Measurements from ENCODE around the gene RAI14. TPM values are rescaled to one million over a fixed set of nuclear protein-coding genes. Genes with fewer than 3 reads are reported as not detected.

RAI14 gene
- total RNA-seq, 3 donors from 2014 or later: 12.5 to 38.7 (median 22.4) TPM

DNA sequence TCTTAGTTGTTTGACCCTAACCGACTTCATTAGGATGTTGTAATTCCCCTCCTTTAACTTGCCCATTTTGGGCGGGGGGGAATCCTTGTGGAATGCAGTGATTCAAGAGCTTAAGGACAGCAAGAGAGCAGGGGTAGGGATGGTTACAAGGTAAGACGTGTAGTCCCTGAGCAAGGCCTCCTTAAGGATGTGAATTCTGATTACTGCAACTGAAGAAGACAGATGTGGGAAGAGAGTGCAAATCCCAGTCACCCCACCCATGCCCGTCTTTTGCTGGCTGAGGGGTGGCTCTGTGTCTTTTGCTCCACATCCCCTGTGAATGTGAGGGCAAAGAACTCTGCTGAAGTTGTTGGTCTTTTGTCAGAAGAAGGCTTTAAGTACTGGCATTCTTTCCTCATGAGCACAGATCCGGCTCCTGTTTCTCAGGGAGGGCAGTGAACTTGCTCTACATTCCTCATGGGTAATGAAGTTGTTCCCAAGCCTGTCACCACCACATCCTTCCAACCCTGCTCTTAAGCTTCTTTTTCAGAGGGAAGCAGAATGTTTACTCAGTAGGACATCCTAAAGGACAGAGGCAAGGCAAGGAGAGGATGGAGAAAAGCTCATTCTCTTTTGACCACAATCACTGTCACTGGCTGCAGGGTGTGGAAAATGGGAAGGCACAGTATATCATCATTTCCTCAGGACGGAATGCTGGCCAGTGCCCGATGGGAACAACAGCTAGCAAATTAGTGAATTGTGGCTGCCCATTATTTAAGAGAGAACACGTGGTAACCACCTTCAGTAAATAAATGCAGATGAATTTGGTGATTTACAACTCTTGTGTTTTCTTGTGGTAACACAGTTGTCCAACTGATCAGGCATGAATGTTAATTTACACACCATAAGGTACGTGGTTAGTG, 61.5 kb downstream of the RAI14 start:
- Histone ChIP-seq H3K9me3 (no peaks in the 10 kb centered on the region), H3K27ac (no peak overlapping the region), H3K27me3 (no peaks in the 10 kb centered on the region), H3K4me3 (no peak overlapping the region), H3K36me3 (no peaks in the 10 kb centered on the region), H3K4me1 (no peaks in the 10 kb centered on the region)
- intact Hi-C loops (cut with DNase I; ENCODE audit: low total_unique reads): no loop called here
- DNase-seq (ENCODE audit: low spot score in 2 of 2): no peak
- TF ChIP-seq POLR2A (IDR thresholded peaks at IDR 0.05): no peak
- TF ChIP-seq, protein P1, sequence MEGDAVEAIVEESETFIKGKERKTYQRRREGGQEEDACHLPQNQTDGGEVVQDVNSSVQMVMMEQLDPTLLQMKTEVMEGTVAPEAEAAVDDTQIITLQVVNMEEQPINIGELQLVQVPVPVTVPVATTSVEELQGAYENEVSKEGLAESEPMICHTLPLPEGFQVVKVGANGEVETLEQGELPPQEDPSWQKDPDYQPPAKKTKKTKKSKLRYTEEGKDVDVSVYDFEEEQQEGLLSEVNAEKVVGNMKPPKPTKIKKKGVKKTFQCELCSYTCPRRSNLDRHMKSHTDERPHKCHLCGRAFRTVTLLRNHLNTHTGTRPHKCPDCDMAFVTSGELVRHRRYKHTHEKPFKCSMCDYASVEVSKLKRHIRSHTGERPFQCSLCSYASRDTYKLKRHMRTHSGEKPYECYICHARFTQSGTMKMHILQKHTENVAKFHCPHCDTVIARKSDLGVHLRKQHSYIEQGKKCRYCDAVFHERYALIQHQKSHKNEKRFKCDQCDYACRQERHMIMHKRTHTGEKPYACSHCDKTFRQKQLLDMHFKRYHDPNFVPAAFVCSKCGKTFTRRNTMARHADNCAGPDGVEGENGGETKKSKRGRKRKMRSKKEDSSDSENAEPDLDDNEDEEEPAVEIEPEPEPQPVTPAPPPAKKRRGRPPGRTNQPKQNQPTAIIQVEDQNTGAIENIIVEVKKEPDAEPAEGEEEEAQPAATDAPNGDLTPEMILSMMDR (IDR thresholded peaks at IDR 0.05): no peak
- TF ChIP-seq POLR2AphosphoS5 (IDR thresholded peaks at IDR 0.05): no peak

DNA sequence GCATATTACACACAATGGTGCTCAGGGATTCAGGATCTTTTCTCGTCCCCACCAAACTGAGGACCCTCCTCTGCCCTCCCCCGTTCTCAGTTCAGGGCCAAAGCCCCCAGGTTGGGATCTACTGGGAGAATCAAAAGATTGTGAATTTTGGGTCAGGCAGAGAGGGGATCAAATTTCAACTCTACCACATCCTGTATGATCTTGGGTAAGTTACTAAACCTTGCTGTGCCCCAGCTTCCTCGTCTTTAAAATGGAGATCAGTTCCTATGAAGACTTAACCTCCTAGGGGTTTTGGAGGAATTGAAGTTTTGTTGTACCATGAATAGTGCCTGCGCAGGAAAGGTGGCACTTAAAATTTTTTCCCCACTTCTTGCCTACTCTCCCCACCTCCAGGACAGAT, 62.4 kb downstream of the RAI14 start:
- Histone ChIP-seq H3K9me3 (no peaks in the 10 kb centered on the region), H3K4me1 (no peaks in the 10 kb centered on the region), H3K36me3 (no peaks in the 10 kb centered on the region), H3K4me3 (no peak overlapping the region), H3K27ac (no peak overlapping the region), H3K27me3 (no peaks in the 10 kb centered on the region)
- DNase-seq (ENCODE audit: low spot score in 2 of 2): no peak
- intact Hi-C loops (cut with DNase I; ENCODE audit: low total_unique reads): no loop called here
- TF ChIP-seq POLR2A (IDR thresholded peaks at IDR 0.05) (no peak), POLR2AphosphoS5 (IDR thresholded peaks at IDR 0.05) (no peak)
- TF ChIP-seq, protein P1 (IDR thresholded peaks at IDR 0.05): no peak

DNA sequence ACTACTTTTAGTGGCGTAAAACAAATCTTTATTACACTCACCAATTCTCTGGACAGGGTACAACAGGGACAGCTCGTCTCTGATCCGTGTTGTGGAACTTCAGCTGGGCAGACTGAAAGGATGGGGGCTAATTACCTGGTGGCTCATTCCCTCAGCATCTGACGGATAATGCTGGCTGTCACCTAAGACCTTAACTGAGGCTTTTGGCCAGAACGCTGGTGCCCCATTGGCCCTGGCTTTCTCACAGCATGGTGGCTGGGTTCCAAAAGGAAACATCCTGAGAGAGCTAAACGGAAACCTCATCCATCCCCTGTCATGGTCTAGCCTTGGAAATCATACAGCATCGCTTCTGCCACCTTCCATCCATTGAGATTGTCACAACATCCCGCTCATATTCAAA, 62.9 kb downstream of the RAI14 start:
- H3K27ac ChIP-seq: no peak overlapping the region
- DNase-seq (ENCODE audit: low spot score in 2 of 2): no peak
- TF ChIP-seq POLR2AphosphoS5 (IDR thresholded peaks at IDR 0.05) (no peak), POLR2A (IDR thresholded peaks at IDR 0.05) (no peak)
- TF ChIP-seq, protein P1 (IDR thresholded peaks at IDR 0.05): no peak
- no peaks in the 10 kb centered on the region for H3K27me3 ChIP-seq
- H3K4me3 ChIP-seq: no peak overlapping the region
- no peaks in the 10 kb centered on the region for H3K9me3 ChIP-seq
- H3K4me1 ChIP-seq: no peaks in the 10 kb centered on the region
- no peaks in the 10 kb centered on the region for H3K36me3 ChIP-seq
- intact Hi-C loops (cut with DNase I; ENCODE audit: low total_unique reads): no loop called here

DNA sequence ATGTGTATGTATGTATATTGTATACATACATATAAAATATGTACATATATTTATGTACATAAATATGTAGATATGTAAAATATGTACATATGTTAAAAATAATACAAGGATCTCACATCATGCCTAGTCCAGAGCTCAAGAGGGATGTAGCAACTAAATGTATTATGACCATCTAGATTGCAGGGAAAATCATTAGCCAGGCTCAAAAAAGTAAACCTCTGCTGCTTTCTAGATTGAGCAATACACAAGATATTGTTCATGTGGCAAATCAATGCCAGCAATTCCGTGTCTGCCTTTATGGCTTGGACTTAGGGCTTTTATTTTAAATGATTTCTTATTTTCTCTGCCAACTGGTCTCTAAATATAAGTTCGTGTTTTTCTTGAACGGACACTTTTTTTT, 65.2 kb downstream of the RAI14 start:
- TF ChIP-seq POLR2A (IDR thresholded peaks at IDR 0.05): no peak
- TF ChIP-seq, protein P1 (IDR thresholded peaks at IDR 0.05): no peak
- TF ChIP-seq POLR2AphosphoS5 (IDR thresholded peaks at IDR 0.05): no peak
- Histone ChIP-seq H3K27ac (no peak overlapping the region), H3K36me3 (no peaks in the 10 kb centered on the region), H3K9me3 (no peaks in the 10 kb centered on the region), H3K4me1 (no peaks in the 10 kb centered on the region), H3K4me3 (no peak overlapping the region), H3K27me3 (no peaks in the 10 kb centered on the region)
- intact Hi-C loops (cut with DNase I; ENCODE audit: low total_unique reads): no loop called here
- DNase-seq (ENCODE audit: low spot score in 2 of 2): no peak

DNA sequence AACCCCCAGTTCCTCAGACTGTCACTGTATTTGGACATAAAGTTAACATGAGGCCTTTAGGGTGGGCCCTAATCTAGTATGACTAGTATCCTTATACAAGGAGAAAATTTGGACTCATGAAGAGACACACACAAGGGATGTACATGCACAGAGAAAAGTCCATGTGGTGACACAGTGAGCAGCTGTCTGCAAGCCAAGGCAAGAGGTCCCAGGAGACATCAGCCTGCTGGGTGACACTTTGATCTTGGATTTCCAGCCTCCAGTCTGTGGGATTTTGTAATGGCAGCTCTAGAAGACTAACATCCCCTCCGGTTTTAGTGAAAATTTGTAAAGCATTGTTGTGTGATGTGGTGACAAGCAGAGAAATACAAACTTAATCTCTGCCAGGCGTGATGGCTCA, 66.1 kb downstream of the RAI14 start:
- H3K4me3 ChIP-seq: no peak overlapping the region
- H3K4me1 ChIP-seq: no peaks in the 10 kb centered on the region
- intact Hi-C loops (cut with DNase I; ENCODE audit: low total_unique reads): no loop called here
- no peaks in the 10 kb centered on the region for H3K27me3 ChIP-seq
- no peak overlapping the region for H3K27ac ChIP-seq
- DNase-seq (ENCODE audit: low spot score in 2 of 2): no peak
- no peaks in the 10 kb centered on the region for H3K36me3 ChIP-seq
- TF ChIP-seq, protein P1 (IDR thresholded peaks at IDR 0.05): no peak
- TF ChIP-seq POLR2A (IDR thresholded peaks at IDR 0.05) (no peak), POLR2AphosphoS5 (IDR thresholded peaks at IDR 0.05) (no peak)
- no peaks in the 10 kb centered on the region for H3K9me3 ChIP-seq
